HTERT RPE-1 (cell line): ENCODE data around the gene PAK1.
"Not testable (repeated sequence)": the region's sequence is repeated elsewhere in the genome, so short reads cannot be mapped to it uniquely, and the experiment has no call there.

Experiments used
- in situ Hi-C: fragments of 300-500 bp; cut with MboI; formaldehyde crosslinking; loops from 4 replicates; pipeline ENCODE4 v1.14.3; 2020; ENCODE audit warnings: low sequenced_read_pairs

The PAK1 gene

DNA sequence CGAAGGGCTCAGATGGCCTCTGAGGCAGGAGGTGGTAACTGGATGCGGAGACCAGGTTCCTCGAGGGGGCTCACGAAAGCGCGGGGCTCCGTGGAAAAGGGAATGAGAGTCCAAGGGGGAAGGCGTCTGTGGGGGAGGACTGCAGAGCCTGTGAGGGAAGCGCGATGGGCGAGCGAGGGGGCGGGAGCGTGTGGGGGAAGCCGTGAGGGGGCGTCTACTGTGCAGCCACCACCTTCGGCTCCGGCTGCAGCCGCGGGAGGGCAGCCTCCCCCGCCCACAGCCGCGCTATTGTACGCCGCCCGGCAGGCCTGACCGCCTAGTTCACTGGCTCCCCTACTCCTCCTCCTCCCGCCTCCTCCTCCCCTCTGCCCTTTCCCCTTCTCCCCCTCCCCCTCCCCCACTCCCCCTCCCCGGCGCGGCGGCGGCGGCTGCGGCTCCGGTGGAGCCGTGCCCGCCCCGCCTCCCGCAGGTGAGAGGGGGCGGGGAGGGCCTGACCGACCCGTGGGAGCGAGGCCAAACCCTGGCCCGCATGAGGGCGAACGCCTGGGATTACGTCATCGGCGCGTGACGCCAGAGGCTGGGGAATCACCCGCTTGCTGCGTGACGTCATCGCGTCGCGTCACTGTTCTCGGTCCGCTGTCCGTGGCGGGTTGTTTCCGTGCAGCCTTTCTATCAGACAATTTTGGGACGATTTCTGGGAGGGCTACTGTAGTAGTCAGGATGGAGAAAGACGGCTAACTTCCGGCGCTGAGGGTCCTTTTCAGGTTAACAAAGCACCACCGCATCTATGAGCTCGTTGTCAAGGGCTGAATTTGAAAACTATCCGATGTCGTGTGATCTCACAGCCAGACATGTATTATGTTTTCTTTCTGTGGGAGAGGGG is at the start of gene PAK1:
TSS of gene PAK1 (minus strand) at position 294 of the 883 bp plus-strand sequence. CDS start 81,574 bp downstream, outside the sequence.
- in situ Hi-C loops: no loop called here

DNA sequence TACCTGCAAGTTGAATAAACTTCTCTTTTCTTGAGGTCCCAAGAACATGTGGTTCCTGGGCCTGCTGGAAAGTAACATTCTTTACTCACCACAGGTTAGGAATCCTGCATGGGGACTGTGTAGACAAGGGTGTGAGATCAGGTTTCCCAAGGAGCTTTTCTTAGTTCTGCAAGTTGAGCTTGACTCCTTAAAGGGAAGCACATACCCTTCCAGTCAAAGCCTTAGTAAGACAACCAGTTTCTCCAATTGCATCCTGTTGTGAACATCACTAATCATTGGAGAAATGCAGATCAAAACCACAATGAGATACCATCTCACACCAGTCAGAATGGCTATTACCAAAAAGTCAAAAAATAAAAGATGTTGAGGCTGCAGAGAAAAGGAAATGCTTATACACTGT is 48.3 kb upstream of the PAK1 start:
- in situ Hi-C loops: no loop called here

- in situ Hi-C loops: no loop called here
These were observed 46.0 kb upstream of the PAK1 start for GRCh38 chr11:77519847-77520246.

DNA sequence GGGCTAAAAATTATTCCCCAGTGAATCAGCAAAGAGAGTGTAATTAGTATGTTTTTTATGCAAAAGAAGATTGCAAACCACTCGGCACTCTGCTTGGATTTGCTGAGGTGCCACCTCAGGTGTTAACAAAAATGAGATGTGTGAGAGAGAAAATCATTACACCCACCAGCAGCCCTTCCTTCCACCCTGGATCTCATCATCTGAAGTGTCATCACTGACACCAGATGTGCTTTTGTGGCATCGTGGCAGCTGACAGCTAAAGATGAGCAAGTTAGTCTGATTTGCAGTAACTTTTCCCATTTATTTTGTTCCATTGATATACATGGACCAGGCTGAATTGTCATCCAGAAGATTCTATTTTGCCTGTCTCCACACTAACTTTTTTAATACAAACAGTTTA is 44.6 kb upstream of the PAK1 start:
- in situ Hi-C loops: no loop called here

GRCh38 chr11:77517753-77518152 is 43.9 kb upstream of the PAK1 start:
- in situ Hi-C loops: no loop called here

DNA sequence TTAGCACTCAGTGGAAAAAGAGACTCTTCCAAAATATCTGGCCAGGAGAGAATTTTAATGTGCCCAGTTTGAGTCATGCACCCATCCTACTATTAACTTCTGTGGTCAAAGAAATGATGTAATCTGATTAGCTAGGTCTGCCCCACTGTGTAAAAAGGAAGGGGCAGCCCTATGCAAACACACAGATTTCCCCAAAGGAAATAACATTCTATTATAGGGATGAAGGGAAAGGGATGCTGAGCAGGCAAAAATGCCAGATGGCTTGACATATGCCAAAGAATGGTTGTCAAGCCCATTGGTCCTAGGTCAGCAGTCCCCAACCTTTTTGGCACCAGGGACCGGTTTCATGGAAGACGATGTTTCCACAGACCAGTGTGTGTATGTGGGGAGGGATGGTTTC is 43.3 kb upstream of the PAK1 start:
- in situ Hi-C loops: no loop called here

DNA sequence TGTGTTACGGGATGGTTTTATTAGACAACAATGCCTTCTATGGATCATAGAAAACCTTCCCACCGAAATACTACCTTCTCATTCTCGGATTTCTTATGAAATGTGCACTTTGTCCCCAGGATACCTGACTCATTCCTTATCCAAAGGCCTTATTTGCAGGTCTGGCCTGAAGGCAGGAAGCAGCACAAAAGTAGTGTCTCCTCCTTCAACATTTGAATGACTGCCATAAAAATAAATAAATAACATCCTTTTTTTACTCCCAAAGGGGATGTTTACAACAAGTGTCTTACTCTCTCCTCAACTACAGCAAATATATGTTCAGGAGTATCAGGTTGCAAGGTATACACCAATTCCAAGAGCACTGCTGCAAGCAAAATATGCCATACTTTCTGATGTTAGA is 41.6 kb upstream of the PAK1 start:
- in situ Hi-C loops: no loop called here

DNA sequence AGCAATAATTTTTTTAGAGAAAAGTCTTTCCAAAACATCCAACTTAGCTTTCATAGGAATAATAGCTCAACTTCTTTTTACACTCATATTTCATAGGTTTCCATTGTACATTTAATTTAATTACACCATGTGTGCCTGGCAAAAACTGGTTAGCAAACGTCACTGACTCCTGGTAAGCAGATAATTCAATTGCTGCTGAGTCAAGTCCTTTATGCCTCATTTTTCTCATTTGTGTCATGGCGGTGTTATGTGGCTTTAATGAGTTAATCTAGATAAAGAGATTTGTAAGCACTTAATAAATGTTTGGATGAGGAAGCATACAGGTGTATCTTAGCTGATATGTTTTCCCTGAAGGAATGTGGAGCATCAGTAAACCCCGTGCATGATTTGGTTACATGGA is 41.2 kb upstream of the PAK1 start:
- in situ Hi-C loops: no loop called here

DNA sequence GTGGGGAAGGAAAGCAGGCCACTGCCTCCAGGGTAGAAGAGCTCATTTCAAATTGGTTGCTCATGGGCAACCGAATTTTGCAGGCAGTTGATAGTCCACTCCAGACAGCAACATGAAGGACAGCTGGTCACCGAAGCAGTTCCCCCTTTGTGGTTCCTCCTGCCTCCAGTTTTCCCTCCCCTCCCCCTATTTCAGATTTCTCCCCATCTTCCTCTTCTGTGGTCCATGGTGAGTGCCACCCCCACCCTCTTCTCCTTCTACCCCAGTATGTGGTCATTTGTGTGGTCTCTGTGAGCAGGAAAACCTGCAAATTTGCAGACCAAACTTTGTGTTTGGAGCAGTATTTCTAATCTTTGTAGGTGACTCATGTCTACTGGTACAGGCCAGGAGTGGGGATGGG is 38.2 kb upstream of the PAK1 start:
- in situ Hi-C loops: no loop called here

- in situ Hi-C loops: no loop called here
These were observed 37.0 kb upstream of the PAK1 start for GRCh38 chr11:77510851-77511250.

DNA sequence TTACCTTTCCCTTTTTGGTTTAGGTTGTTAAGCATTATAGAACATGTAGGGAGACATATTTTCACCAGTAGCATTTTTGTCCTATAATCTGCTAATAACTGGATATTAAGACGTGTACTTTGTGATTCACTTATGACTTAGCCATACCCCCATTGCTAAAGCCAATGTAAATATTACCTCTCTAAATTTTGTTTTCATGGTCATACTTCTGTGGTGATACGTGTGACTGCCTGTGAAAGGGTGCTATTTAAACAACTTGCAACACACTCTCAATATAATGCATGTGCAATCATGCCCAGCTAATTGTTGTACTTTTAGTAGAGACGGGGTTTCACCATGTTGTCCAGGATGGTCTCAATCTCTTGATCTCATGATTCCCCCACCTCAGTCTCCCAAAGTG is 36.2 kb upstream of the PAK1 start:
- in situ Hi-C loops: no loop called here

DNA sequence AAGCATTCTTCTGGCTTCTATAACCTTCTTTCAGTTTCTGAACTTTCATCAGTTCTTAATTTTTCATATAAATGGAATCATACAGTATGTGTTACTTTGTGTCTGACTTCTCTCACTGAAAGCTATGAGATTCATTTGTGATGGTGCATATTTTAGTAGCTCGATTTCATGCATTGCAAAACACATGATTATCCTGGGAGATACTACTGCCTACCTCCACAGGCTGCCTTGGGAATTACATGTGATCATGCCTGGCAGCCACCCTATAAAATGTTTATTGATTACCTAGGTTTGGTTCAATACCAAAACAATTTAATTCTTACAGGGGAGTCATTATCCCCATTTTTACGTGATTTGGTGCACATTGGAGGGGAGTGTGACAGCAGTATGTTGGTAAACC is 34.1 kb upstream of the PAK1 start:
- in situ Hi-C loops: no loop called here

DNA sequence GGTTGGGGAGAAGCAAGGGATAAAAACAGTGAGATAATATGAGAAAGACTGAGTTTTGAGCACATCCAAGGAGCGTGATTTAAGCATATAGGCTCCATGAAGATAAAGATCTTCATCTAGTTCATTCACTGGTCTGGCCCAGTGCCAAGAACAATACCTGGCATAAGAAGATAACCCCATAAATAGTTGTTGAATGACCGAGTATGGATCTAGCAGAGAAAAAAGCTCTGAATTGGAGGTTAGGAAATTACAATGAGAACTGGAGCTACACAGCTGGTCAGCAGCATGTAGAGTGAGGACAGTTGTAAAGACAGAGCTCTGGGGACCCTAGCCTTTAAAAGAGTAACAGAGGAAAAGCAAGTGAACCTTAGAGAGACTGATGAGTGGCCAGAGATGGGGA is 33.0 kb upstream of the PAK1 start:
- in situ Hi-C loops: no loop called here

GRCh38 chr11:77505956-77506355 is 32.1 kb upstream of the PAK1 start:
- in situ Hi-C loops: no loop called here

- in situ Hi-C loops: no loop called here
These were observed 29.1 kb upstream of the PAK1 start for GRCh38 chr11:77503006-77503405.

GRCh38 chr11:77502346-77502905 is 28.5 kb upstream of the PAK1 start:
- in situ Hi-C loops: no loop called here

GRCh38 chr11:77501758-77502157 is 27.9 kb upstream of the PAK1 start:
- in situ Hi-C loops: no loop called here

GRCh38 chr11:77497368-77497767 is 23.5 kb upstream of the PAK1 start:
- in situ Hi-C loops: no loop called here

DNA sequence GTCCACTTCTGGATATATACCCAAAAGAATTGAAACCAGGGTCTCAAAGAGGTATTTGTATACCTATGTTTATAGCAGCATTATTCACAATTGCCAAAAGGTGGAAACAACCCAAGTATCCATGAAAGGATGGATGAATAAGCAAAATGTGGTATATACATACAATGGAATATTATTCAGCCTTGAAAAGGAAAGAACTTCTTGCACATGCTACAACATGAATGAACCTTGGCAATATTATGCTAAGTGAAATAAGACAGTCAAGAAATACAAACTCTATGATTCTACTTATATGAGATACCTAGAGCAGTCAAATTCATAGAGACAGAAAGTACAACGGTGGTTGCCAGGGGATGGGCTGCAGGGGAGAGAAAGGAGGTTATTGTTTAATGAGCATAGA is 21.6 kb upstream of the PAK1 start:
- in situ Hi-C loops: no loop called here

GRCh38 chr11:77490035-77490434 is 16.1 kb upstream of the PAK1 start:
- in situ Hi-C loops: not testable (repeated sequence)

GRCh38 chr11:77487790-77488189 is 13.9 kb upstream of the PAK1 start:
- in situ Hi-C loops: no loop called here

DNA sequence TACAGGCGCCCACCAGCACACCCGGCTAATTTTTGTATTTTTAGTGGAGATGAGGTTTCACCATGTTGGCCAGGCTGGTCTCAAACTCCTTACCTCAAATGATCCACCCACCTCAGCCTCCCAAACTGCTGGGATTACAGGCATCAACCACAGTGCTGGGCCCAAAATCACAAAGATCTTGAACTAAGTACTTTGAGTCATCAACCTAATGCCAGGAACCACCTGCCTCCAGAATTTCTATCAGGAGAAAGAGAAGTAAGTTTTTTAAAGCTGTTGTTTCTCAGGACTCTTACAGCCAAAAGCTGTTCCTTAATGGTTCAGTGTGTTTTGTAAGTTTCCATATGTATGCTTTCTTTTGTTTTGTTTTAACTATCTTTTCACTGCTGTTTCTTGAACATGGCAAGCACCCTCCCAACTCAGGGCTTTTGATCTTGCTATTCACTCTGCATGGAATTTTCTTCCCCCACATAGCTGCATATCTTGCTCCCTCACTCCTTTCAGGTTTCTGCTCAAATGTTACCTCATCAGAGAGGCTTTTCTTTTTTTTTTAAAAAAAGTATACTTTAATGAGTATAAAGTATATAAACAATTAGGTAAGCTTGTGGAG is 6.0 kb upstream of the PAK1 start:
- in situ Hi-C loops: no loop called here
